Activated naive CD4-positive, alpha-beta T cell treated with anti-CD3 and anti-CD28 coated beads, Interleukin-2, amount 10 ng/mL, durations not matched to agents 7 days and 5 days (primary cell): ENCODE results near the gene KLHDC7A.

Experiments used
- CTCF ChIA-PET: fragments of 350-600 bp; sonication (Branson Sonifier 250); formaldehyde crosslinking; loops from one replicate; lab custom pipeline; 2021; ENCODE audit warnings: antibody characterized with exemption; lab: Charles Lee
- DNase-seq: peaks from one replicate; pipeline ENCODE4 v3.0.0-alpha.2; 2020
- H3K27ac Mint-ChIP-seq: one replicate; pipeline ENCODE4 v1.8.0; 2021; ENCODE audit warnings: mild to moderate bottlenecking, moderate library complexity, mixed read lengths
- H3K27me3 Mint-ChIP-seq: one replicate; pipeline ENCODE4 v1.8.0; 2021; ENCODE audit warnings: mild to moderate bottlenecking, mixed read lengths
- H3K36me3 Mint-ChIP-seq: one replicate; pipeline ENCODE4 v1.8.0; 2021; ENCODE audit warnings: mixed read lengths
- H3K4me1 Mint-ChIP-seq: one replicate; pipeline ENCODE4 v1.8.0; 2021; ENCODE audit warnings: mixed read lengths
- H3K4me3 Mint-ChIP-seq: one replicate; pipeline ENCODE4 v1.8.0; 2021; ENCODE audit warnings: mild to moderate bottlenecking, moderate library complexity, mixed read lengths
- H3K9me3 Mint-ChIP-seq: one replicate; pipeline ENCODE4 v1.8.0; 2021; ENCODE audit warnings: mixed read lengths

The KLHDC7A gene

GRCh38 chr1:18511149-18511873 is 30.6 kb downstream of the KLHDC7A start:
- Mint-ChIP-seq H3K36me3 (peaks cover 2% of the 10 kb centered on the region), H3K4me1 (no peaks in the 10 kb centered on the region), H3K4me3 (no peak overlapping the region), H3K27me3 (no peaks in the 10 kb centered on the region), H3K27ac (no peak overlapping the region), H3K9me3 (peaks cover 14% of the 10 kb centered on the region)
- no peak for DNase-seq
- CTCF ChIA-PET: no interaction called here

GRCh38 chr1:18511874-18512150 is 31.1 kb downstream of the KLHDC7A start:
- no peaks in the 10 kb centered on the region for H3K27me3 Mint-ChIP-seq
- no peak overlapping the region for H3K4me3 Mint-ChIP-seq
- peaks cover 2% of the 10 kb centered on the region for H3K36me3 Mint-ChIP-seq
- H3K4me1 Mint-ChIP-seq: no peaks in the 10 kb centered on the region
- CTCF ChIA-PET: no interaction called here
- no peak overlapping the region for H3K27ac Mint-ChIP-seq
- peaks cover 14% of the 10 kb centered on the region for H3K9me3 Mint-ChIP-seq
- DNase-seq: no peak

GRCh38 chr1:18512883-18513282 is 32.2 kb downstream of the KLHDC7A start:
- Mint-ChIP-seq H3K4me3 (peak overlapping the region; percentile 35), H3K27ac (peak overlapping the region; percentile 49)

GRCh38 chr1:18513995-18514394 is 33.3 kb downstream of the KLHDC7A start:
- H3K36me3 Mint-ChIP-seq: peaks cover 2% of the 10 kb centered on the region
- H3K27me3 Mint-ChIP-seq: no peaks in the 10 kb centered on the region
- H3K4me3 Mint-ChIP-seq: no peak overlapping the region
- H3K9me3 Mint-ChIP-seq: peaks cover 20% of the 10 kb centered on the region
- no peak for DNase-seq
- H3K27ac Mint-ChIP-seq: no peak overlapping the region
- no peaks in the 10 kb centered on the region for H3K4me1 Mint-ChIP-seq
- CTCF ChIA-PET: no interaction called here

More at GRCh38 chr1:18512883-18513282, 32.2 kb downstream of the KLHDC7A start:
- CTCF ChIA-PET: interaction anchor here (0.7 kb wide), 1 partner anchor 9 kb away, joined by 3 read pairs; no protein-coding TSS in a partner anchor
- peaks cover 20% of the 10 kb centered on the region for H3K9me3 Mint-ChIP-seq
- no peaks in the 10 kb centered on the region for H3K27me3 Mint-ChIP-seq
- no peak for DNase-seq
- no peaks in the 10 kb centered on the region for H3K4me1 Mint-ChIP-seq
- peaks cover 2% of the 10 kb centered on the region for H3K36me3 Mint-ChIP-seq

- Mint-ChIP-seq H3K27me3 (no peaks in the 10 kb centered on the region), H3K4me3 (no peak overlapping the region), H3K4me1 (no peaks in the 10 kb centered on the region), H3K27ac (no peak overlapping the region), H3K36me3 (peaks cover 2% of the 10 kb centered on the region), H3K9me3 (peaks cover 20% of the 10 kb centered on the region)
- CTCF ChIA-PET: no interaction called here
- DNase-seq: no peak
These were observed 34.5 kb downstream of the KLHDC7A start for GRCh38 chr1:18515120-18515667.

GRCh38 chr1:18516473-18516872 is 35.7 kb downstream of the KLHDC7A start:
- Mint-ChIP-seq H3K27me3 (no peaks in the 10 kb centered on the region), H3K9me3 (peaks cover 20% of the 10 kb centered on the region), H3K4me1 (no peaks in the 10 kb centered on the region)

GRCh38 chr1:18526436-18527275 is 45.9 kb downstream of the KLHDC7A start:
- no peaks in the 10 kb centered on the region for H3K9me3 Mint-ChIP-seq
- H3K4me3 Mint-ChIP-seq: no peak overlapping the region
- no peak for DNase-seq
- peaks cover 23% of the 10 kb centered on the region for H3K27me3 Mint-ChIP-seq
- H3K4me1 Mint-ChIP-seq: no peaks in the 10 kb centered on the region
- H3K36me3 Mint-ChIP-seq: no peaks in the 10 kb centered on the region
- no peak overlapping the region for H3K27ac Mint-ChIP-seq
- CTCF ChIA-PET: interaction anchor here (1.0 kb wide), 1 partner anchor 207 kb away, joined by 3 read pairs; no protein-coding TSS in a partner anchor

More at GRCh38 chr1:18516473-18516872, 35.7 kb downstream of the KLHDC7A start:
- H3K27ac Mint-ChIP-seq: no peak overlapping the region
- CTCF ChIA-PET: no interaction called here
- no peak overlapping the region for H3K4me3 Mint-ChIP-seq
- no peak for DNase-seq
- H3K36me3 Mint-ChIP-seq: peaks cover 2% of the 10 kb centered on the region

- CTCF ChIA-PET: interaction anchor here (1.0 kb wide), 1 partner anchor 208 kb away, joined by 3 read pairs; no protein-coding TSS in a partner anchor
These were observed 46.8 kb downstream of the KLHDC7A start for GRCh38 chr1:18527514-18527913.

GRCh38 chr1:18527921-18528320 is 47.2 kb downstream of the KLHDC7A start:
- CTCF ChIA-PET: no interaction called here
- H3K4me3 Mint-ChIP-seq: no peak overlapping the region
- H3K36me3 Mint-ChIP-seq: no peaks in the 10 kb centered on the region
- DNase-seq: no peak
- H3K27ac Mint-ChIP-seq: no peak overlapping the region
- H3K27me3 Mint-ChIP-seq: peaks cover 29% of the 10 kb centered on the region
- H3K9me3 Mint-ChIP-seq: no peaks in the 10 kb centered on the region
- no peaks in the 10 kb centered on the region for H3K4me1 Mint-ChIP-seq

More at GRCh38 chr1:18527514-18527913, 46.8 kb downstream of the KLHDC7A start:
- Mint-ChIP-seq H3K36me3 (no peaks in the 10 kb centered on the region), H3K27ac (no peak overlapping the region), H3K4me3 (no peak overlapping the region), H3K4me1 (no peaks in the 10 kb centered on the region), H3K27me3 (peaks cover 28% of the 10 kb centered on the region), H3K9me3 (no peaks in the 10 kb centered on the region)
- DNase-seq: no peak

GRCh38 chr1:18528616-18529015 is 47.9 kb downstream of the KLHDC7A start:
- Mint-ChIP-seq H3K4me1 (no peaks in the 10 kb centered on the region), H3K27me3 (peaks cover 29% of the 10 kb centered on the region), H3K9me3 (no peaks in the 10 kb centered on the region), H3K27ac (no peak overlapping the region), H3K36me3 (no peaks in the 10 kb centered on the region), H3K4me3 (no peak overlapping the region)
- no peak for DNase-seq
- CTCF ChIA-PET: no interaction called here

GRCh38 chr1:18529714-18530113 is 49.0 kb downstream of the KLHDC7A start:
- H3K4me1 Mint-ChIP-seq: no peaks in the 10 kb centered on the region
- H3K36me3 Mint-ChIP-seq: no peaks in the 10 kb centered on the region
- peaks cover 29% of the 10 kb centered on the region for H3K27me3 Mint-ChIP-seq
- CTCF ChIA-PET: no interaction called here
- H3K4me3 Mint-ChIP-seq: no peak overlapping the region
- no peak for DNase-seq
- no peak overlapping the region for H3K27ac Mint-ChIP-seq
- no peaks in the 10 kb centered on the region for H3K9me3 Mint-ChIP-seq

GRCh38 chr1:18530587-18531502 is 50.1 kb downstream of the KLHDC7A start:
- Mint-ChIP-seq H3K4me1 (no peaks in the 10 kb centered on the region), H3K36me3 (no peaks in the 10 kb centered on the region), H3K27me3 (peaks cover 29% of the 10 kb centered on the region), H3K27ac (no peak overlapping the region), H3K4me3 (no peak overlapping the region), H3K9me3 (no peaks in the 10 kb centered on the region)
- CTCF ChIA-PET: no interaction called here
- no peak for DNase-seq

GRCh38 chr1:18531503-18531845 is 50.7 kb downstream of the KLHDC7A start:
- H3K4me3 Mint-ChIP-seq: no peak overlapping the region
- H3K27me3 Mint-ChIP-seq: peaks cover 27% of the 10 kb centered on the region
- no peak overlapping the region for H3K27ac Mint-ChIP-seq
- DNase-seq: no peak
- no peaks in the 10 kb centered on the region for H3K36me3 Mint-ChIP-seq
- no peaks in the 10 kb centered on the region for H3K9me3 Mint-ChIP-seq
- H3K4me1 Mint-ChIP-seq: no peaks in the 10 kb centered on the region
- CTCF ChIA-PET: no interaction called here
